Common myeloid progenitor, CD34-positive (primary cell): ENCODE results near the gene RSPO1.
"Not testable (repeated sequence)": the region's sequence is repeated elsewhere in the genome, so short reads cannot be mapped to it uniquely, and the experiment has no call there.

ENCODE experiments used
- CTCF ChIA-PET: fragments of 350-600 bp; sonication (Branson Sonifier 250); formaldehyde crosslinking; loops from one replicate; lab custom pipeline; 2021; ENCODE audit warnings: antibody characterized with exemption; lab: Charles Lee
- POLR2A ChIA-PET: fragments of 350-600 bp; sonication (Branson Sonifier 250); formaldehyde crosslinking; loops from one replicate; lab custom pipeline; 2021; ENCODE audit warnings: antibody characterized with exemption; lab: Charles Lee
- DNase-seq, 3 donors: peaks; one replicate each; pipeline versions ENCODE4 v3.0.0 to v3.0.0-alpha.2; 2013
- H3K27ac ChIP-seq, 2 experiments: 1 replicate in 1 of 2; 2 replicates in 1 of 2; pipeline ENCODE4 v1.7.0; 2013; ENCODE audit warnings: inconsistent platforms in 2 of 2, low read length in 2 of 2, mild to moderate bottlenecking in 2 of 2, low read depth in 1 of 2, moderate library complexity in 1 of 2; ENCODE audit not compliant: severe bottlenecking in 2 of 2, insufficient read depth in 1 of 2, poor library complexity in 1 of 2
- H3K27me3 ChIP-seq, 5 experiments: replicated peaks in 2 of 5; 1 replicate in 3 of 5; 2 replicates in 2 of 5; pipeline versions ENCODE4 v1.6.1 to v1.7.0; 2013; ENCODE audit warnings: low read length in 4 of 5, mild to moderate bottlenecking in 2 of 5, moderate library complexity in 2 of 5, inconsistent platforms in 1 of 5; ENCODE audit not compliant: insufficient read depth in 5 of 5, control insufficient read depth in 4 of 5
- H3K36me3 ChIP-seq, 4 experiments: 1 replicate in 2 of 4; 2 replicates in 2 of 4; pipeline versions ENCODE4 v1.6.1 to v1.7.0; 2013; ENCODE audit warnings: low read length in 3 of 4, control low read depth in 1 of 4, mild to moderate bottlenecking in 1 of 4; ENCODE audit not compliant: control insufficient read depth in 4 of 4, insufficient read depth in 4 of 4
- H3K4me1 ChIP-seq, 4 experiments: 1 replicate in 3 of 4; 2 replicates in 1 of 4; pipeline versions ENCODE4 v1.6.1 to v1.7.1; 2013; ENCODE audit warnings: low read length in 3 of 4, mild to moderate bottlenecking in 3 of 4, control low read depth in 1 of 4, inconsistent platforms in 1 of 4, moderate library complexity in 1 of 4; ENCODE audit not compliant: control insufficient read depth in 4 of 4, insufficient read depth in 4 of 4; ENCODE audit errors: control extremely low read depth in 1 of 4
- H3K4me3 ChIP-seq, 7 experiments: 1 replicate in 4 of 7; 2 replicates in 3 of 7; pipeline versions ENCODE4 v1.5.1 to v1.7.0; 2013; ENCODE audit warnings: mild to moderate bottlenecking in 7 of 7, low read length in 6 of 7, moderate library complexity in 6 of 7, inconsistent platforms in 2 of 7, low read depth in 2 of 7, control low read depth in 1 of 7; ENCODE audit not compliant: insufficient read depth in 4 of 7, control insufficient read depth in 1 of 7; ENCODE audit errors: extremely low read depth in 1 of 7
- H3K9me3 ChIP-seq, 5 experiments: 1 replicate in 4 of 5; 2 replicates in 1 of 5; pipeline versions ENCODE4 v1.6.1 to v1.7.1; 2013; ENCODE audit warnings: low read length in 4 of 5, mild to moderate bottlenecking in 2 of 5, inconsistent platforms in 1 of 5, low read depth in 1 of 5, moderate library complexity in 1 of 5; ENCODE audit not compliant: control insufficient read depth in 4 of 5, insufficient read depth in 2 of 5; ENCODE audit errors: control extremely low read depth in 1 of 5
- WGBS: methylation state at CpG from one replicate; pipeline ENCODE4 v1.1.5; 2013; ENCODE audit not compliant: insufficient coverage; 5-methylcytosine and 5-hydroxymethylcytosine counted together

Gene RSPO1

DNA sequence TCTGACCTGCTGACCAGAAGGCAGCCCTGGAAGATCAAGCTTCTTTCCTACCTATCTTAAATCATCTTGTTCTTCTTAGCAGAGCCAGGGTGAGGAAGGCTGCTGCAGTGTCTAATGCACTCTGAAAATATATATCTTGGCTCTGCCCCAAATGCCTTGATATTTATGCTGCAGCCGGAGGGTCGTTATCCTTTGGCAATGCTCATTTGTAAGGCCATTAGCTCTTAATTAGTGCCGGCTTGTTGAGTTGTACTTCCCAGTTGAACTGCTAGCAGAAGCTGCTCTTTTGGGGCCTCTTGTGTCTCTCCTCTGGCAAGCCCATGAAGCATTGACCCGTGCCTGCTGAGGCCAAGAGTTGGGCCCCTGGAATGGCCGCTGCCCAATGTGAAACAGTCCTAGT is 34.8 kb downstream of the RSPO1 start:
- 85% methylated on average over 4 of the region's 5 CpGs for WGBS

DNA sequence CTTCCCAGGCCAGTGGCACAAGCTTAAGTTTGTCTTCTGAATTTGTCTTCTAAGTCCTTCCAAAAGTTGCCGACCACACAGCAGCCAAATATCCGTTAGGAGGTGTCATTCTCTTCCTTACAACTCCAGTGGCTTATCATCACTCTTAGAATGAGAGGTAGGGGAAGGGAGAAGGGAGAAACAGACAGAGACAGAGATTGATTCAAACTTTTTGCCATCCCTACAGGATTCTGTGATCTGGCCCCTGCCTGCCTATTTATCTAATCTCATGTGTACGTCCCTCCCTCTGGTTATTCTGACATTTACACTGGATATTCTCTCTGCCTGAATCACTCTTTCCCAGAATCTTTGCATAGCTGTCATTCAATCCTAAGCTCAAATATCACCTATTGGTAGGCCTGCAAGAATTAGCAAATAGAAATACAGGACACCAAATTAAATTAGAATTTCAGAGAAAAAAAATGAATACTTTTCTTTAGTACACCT is 38.5 kb downstream of the RSPO1 start:
- H3K27me3 ChIP-seq = peaks cover 0 to 9% (median 0%) of the 10 kb centered on the region in 5 experiments
- no CpG with 5 or more reads among the region's 3 CpGs for WGBS
- ChIA-PET CTCF (interaction anchor here (1.0 to 1.6 kb wide), 3 partner anchors 86 to 142 kb away, joined by 3 to 4 read pairs (median 3); no protein-coding TSS in a partner anchor), POLR2A (no interaction called here)
- no peaks in the 10 kb centered on the region for H3K9me3 ChIP-seq
- H3K27ac ChIP-seq = peak overlapping the region; percentile 80 to 93
- no peak for DNase-seq
- peak overlapping the region in 6 of 7 experiments; percentile 79 to 96 (median 94) for H3K4me3 ChIP-seq
- H3K36me3 ChIP-seq = peaks cover 8 to 22% (median 16%) of the 10 kb centered on the region in 4 experiments
- H3K4me1 ChIP-seq = peaks cover 0 to 22% (median 20%) of the 10 kb centered on the region in 4 experiments

More for the DNA sequence above, 34.8 kb downstream of the RSPO1 start:
- Histone ChIP-seq H3K36me3 (no peaks in the 10 kb centered on the region), H3K27me3 (peaks cover 0 to 11% (median 0%) of the 10 kb centered on the region in 5 experiments), H3K4me1 (peaks cover 0 to 11% (median 9%) of the 10 kb centered on the region in 4 experiments), H3K4me3 (no peak overlapping the region), H3K27ac (no peak overlapping the region), H3K9me3 (no peaks in the 10 kb centered on the region)
- CTCF ChIA-PET = interaction anchor here (1.0 to 12.9 kb wide), 4 partner anchors 17 to 144 kb away, joined by 3 to 187 read pairs (median 3); no protein-coding TSS in a partner anchor
- DNase-seq = no peak
- POLR2A ChIA-PET = no interaction called here

DNA sequence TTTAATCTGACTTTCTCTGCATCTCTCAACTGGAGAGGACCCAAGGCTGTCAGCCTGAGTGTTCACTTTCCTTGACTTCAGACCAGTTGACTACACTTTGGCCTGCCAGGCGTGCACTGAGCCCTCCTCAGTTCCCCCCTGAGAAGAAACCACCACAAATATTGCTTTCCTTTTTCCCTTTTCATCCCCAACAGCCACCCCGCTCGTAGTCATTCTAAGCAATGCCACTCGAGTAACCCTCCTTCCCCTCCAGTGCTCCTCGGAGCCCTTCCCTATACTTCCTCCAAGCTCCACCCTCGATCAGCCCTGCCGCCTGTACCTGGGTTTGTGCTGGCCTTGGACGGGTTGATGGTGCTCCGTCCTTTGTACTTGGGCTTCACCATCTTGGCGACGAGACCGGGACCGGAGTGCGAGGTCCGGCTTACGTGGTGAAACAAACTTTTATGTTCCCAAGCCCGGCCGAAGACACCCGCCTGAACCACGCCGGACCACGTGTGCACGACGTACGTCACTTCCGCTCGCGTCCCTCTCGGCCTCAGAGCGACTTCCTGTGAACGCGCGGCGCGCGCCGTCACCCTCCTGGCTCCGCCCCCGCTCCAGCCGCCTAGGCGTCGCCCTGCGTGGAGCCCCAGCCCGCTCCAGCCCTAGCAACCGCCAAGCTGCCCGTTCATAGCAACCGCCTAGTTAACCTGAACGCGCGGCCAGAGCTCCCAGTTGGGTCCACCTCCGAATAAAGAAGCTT is 39.1 kb downstream of the RSPO1 start, which contains the start of gene GNL2:
TSS of gene GNL2 (minus strand) at position 498 of the 742 bp plus-strand sequence. CDS start at position 383, 115 bp downstream.
- POLR2A ChIA-PET = no interaction called here
- peak; percentile 96 to 97 (median 97) for DNase-seq
- Histone ChIP-seq H3K27me3 (peaks cover 0 to 4% (median 0%) of the 10 kb centered on the region in 5 experiments), H3K27ac (peak within 1 kb of the TSS; percentile 80 to 93), H3K4me3 (peak within 1 kb of the TSS; percentile 79 to 96 (median 94)), H3K9me3 (no peaks in the 10 kb centered on the region), H3K36me3 (peaks cover 8 to 28% (median 21%) of the 10 kb centered on the region in 4 experiments), H3K4me1 (peaks cover 0 to 22% (median 20%) of the 10 kb centered on the region in 4 experiments)
- 0% methylated on average over 39 of the region's 51 CpGs for WGBS
- CTCF ChIA-PET = interaction anchor here (1.0 to 1.6 kb wide), 2 partner anchors 86 to 142 kb away, joined by 3 to 4 read pairs; no protein-coding TSS in a partner anchor

DNA sequence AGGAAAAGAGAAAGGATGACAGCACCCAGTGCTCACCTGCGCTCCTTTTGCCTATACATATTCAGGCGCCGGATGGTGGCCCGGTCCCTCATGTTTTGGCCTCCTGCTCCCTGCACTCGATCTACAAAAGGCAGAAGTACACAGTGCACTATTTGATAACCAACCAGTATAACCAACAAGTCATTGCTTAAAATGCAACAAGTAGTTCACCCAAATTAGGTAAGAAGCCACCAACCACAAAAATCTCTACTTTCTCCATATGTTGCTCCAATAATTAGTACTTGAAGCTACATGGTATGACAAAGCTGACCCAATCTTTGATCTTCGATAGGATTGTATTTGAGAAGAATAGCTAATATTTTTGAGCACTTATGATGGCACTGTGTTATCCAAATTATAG is 41.0 kb downstream of the RSPO1 start:
- ChIA-PET CTCF (interaction anchor here (1.0 to 1.2 kb wide), 2 partner anchors 9 to 10 kb away, joined by 3 to 4 read pairs; no protein-coding TSS in a partner anchor), POLR2A (no interaction called here)
- Histone ChIP-seq H3K9me3 (no peaks in the 10 kb centered on the region), H3K27me3 (peaks cover 0 to 4% (median 0%) of the 10 kb centered on the region in 5 experiments), H3K27ac (no peak overlapping the region), H3K36me3 (peaks cover 13 to 43% (median 35%) of the 10 kb centered on the region in 4 experiments), H3K4me3 (peak overlapping the region in 1 of 7 experiments; percentile 94), H3K4me1 (peaks cover 0 to 22% (median 20%) of the 10 kb centered on the region in 4 experiments)
- DNase-seq = no peak
- WGBS = no CpG with 5 or more reads among the region's 6 CpGs

DNA sequence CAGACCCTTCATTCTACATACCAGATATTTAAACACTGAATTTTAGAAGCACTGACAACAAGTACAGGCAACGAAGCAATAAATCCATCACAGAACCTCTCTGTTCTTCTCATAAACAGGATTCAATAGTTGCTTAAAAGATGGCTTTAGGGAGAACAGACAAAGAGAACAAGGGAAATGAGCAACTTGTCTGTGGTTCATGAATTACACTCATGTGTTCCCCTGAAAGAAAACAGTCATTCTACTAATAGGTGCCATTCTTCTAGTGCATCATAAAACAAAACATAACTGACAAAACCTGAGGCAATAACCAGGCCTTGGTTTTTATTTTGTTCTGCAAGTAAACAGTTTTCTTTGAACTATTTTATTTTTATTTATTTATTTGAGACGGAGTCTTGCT is 45.8 kb downstream of the RSPO1 start:
- ChIA-PET CTCF (no interaction called here), POLR2A (no interaction called here)
- H3K36me3 ChIP-seq = peaks cover 23 to 83% (median 63%) of the 10 kb centered on the region in 4 experiments

DNA sequence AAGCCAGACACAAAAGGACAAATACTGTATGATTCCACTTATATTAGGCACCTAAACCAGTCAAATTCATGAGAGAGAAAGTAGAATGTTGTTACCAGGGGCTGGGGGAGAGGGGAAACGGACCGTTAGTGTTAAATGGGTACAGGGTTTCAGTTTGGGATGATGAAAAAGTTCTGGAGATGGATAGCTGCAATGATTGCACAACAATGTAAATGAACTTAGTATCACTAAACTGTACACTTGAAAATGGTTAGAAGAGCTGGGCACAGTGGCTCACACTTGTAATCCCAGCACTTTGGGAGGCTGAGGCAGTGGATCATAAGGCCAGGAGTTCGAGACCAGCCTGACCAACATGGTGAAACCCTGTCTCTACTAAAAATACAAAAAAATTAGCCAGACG is 50.1 kb downstream of the RSPO1 start:
- 86% methylated on average over 1 of the region's 4 CpGs for WGBS
- DNase-seq, H3K9me3 ChIP-seq, POLR2A ChIA-PET, H3K27ac ChIP-seq, H3K27me3 ChIP-seq, H3K4me3 ChIP-seq, H3K4me1 ChIP-seq: not testable (repeated sequence)
- CTCF ChIA-PET = interaction anchor here (1.2 to 2.9 kb wide), 2 partner anchors 9 to 97 kb away, joined by 3 to 9 read pairs; no protein-coding TSS in a partner anchor
- peaks cover 22 to 89% (median 62%) of the 10 kb centered on the region in 4 experiments for H3K36me3 ChIP-seq

More for the DNA sequence above, 45.8 kb downstream of the RSPO1 start:
- peaks cover 0 to 5% (median 0%) of the 10 kb centered on the region in 4 experiments for H3K4me1 ChIP-seq
- H3K27me3 ChIP-seq = no peaks in the 10 kb centered on the region
- no CpG with 5 or more reads among the region's 2 CpGs for WGBS
- H3K9me3 ChIP-seq = no peaks in the 10 kb centered on the region
- H3K4me3 ChIP-seq = no peak overlapping the region
- no peak overlapping the region for H3K27ac ChIP-seq
- DNase-seq = no peak
